Gastroesophageal sphincter (tissue), 3 donors: ENCODE measurements around the gene STARD8.

Source experiments
- CTCF ChIP-seq, 4 experiments: fragments of 200-600 bp in 2 of 4; fragments of 450-650 bp in 2 of 4; sonication (generic) in 1 of 4; IDR thresholded peaks; one replicate each; pipeline ENCODE4 v1.5.1; 2017 to 2019; ENCODE audit warnings: antibody characterized with exemption in 4 of 4, mild to moderate bottlenecking in 2 of 4, moderate library complexity in 2 of 4
- POLR2A ChIP-seq, 2 donors: fragments of 450-650 bp; IDR thresholded peaks; one replicate each; pipeline ENCODE4 v1.6.1; 2017; ENCODE audit warnings: antibody characterized with exemption in 2 of 2, mild to moderate bottlenecking in 2 of 2, moderate library complexity in 1 of 2
- POLR2AphosphoS5 ChIP-seq: sonication (generic); formaldehyde crosslinking; IDR thresholded peaks from one replicate; pipeline ENCODE4 v1.6.1; 2017; ENCODE audit warnings: antibody characterized with exemption

- TF ChIP-seq CTCF (IDR thresholded peaks at IDR 0.05) (peak in 3 of 4 experiments; percentile 30 to 49 (median 41)), POLR2A (IDR thresholded peaks at IDR 0.05) (no peak), POLR2AphosphoS5 (no peak)
Observed at GRCh38 chrX:68710870-68711576, 63.6 kb downstream of the STARD8 start.
